Sigmoid colon (tissue), 7 donors: ENCODE data around the gene CCNYL1. TPM values are rescaled to one million over a fixed set of nuclear protein-coding genes. Genes with fewer than 3 reads are reported as not detected.

Experiments
- DNase-seq: peaks from one replicate; pipeline ENCODE4 v3.0.0-alpha.2; 2019
- H3K27ac ChIP-seq, 4 donors: fragments of 200-600 bp; sonication (generic); one replicate each; pipeline ENCODE4 v1.5.1; 2016 to 2019; ENCODE audit warnings: mild to moderate bottlenecking in 1 of 4
- H3K27me3 ChIP-seq, 3 donors: fragments of 200-600 bp; sonication (generic); one replicate each; pipeline ENCODE4 v1.5.1; 2019; ENCODE audit warnings: mild to moderate bottlenecking in 1 of 3
- H3K36me3 ChIP-seq, 4 donors: fragments of 200-600 bp; sonication (generic); one replicate each; pipeline ENCODE4 v1.5.1; 2016 to 2019
- H3K4me1 ChIP-seq, 4 donors: fragments of 200-600 bp; sonication (generic); one replicate each; pipeline ENCODE4 v1.5.1; 2017 to 2019
- H3K4me3 ChIP-seq, 4 donors: fragments of 200-600 bp; sonication (generic); one replicate each; pipeline ENCODE4 v1.5.1; 2017 to 2019; ENCODE audit warnings: mild to moderate bottlenecking in 2 of 4, moderate library complexity in 1 of 4
- H3K9me3 ChIP-seq, 4 donors: fragments of 200-600 bp in 3 of 4; sonication (generic) in 3 of 4; one replicate each; pipeline versions ENCODE4 v1.5.1 to v1.6.1; 2013 to 2019
- CTCF ChIP-seq, 4 experiments: fragments of 450-650 bp in 3 of 4; fragments of 200-600 bp in 1 of 4; IDR thresholded peaks; one replicate each; pipeline ENCODE4 v1.5.1; 2016 to 2019; ENCODE audit warnings: antibody characterized with exemption in 4 of 4, mild to moderate bottlenecking in 3 of 4, moderate library complexity in 2 of 4
- EP300 ChIP-seq, 4 donors: sonication (generic); formaldehyde crosslinking; IDR thresholded peaks; one replicate each; pipeline ENCODE4 v1.6.1; 2017; ENCODE audit warnings: antibody characterized with exemption in 4 of 4
- POLR2A ChIP-seq, 2 donors: fragments of 450-650 bp; IDR thresholded peaks; one replicate each; pipeline ENCODE4 v1.6.1; 2016; ENCODE audit warnings: antibody characterized with exemption in 2 of 2, mild to moderate bottlenecking in 2 of 2, moderate library complexity in 2 of 2
- POLR2AphosphoS5 ChIP-seq, 4 donors: sonication (generic); formaldehyde crosslinking; IDR thresholded peaks; one replicate each; pipeline ENCODE4 v1.6.1; 2017; ENCODE audit warnings: antibody characterized with exemption in 4 of 4
- WGBS, 2 donors: extraction: QIAGEN DNeasy Blood & Tissue Kit; methylation state at CpG; one replicate each; pipeline ENCODE4 v1.1.7; 2013; 5-methylcytosine and 5-hydroxymethylcytosine counted together
- intact Hi-C: fragments of 100-400 bp; cut with DNase I; formaldehyde crosslinking; loops from one replicate; pipeline ENCODE4 v1.15.1; 2023
- polyA plus RNA-seq, 3 donors: library from polyadenylated mRNA; stranded (reverse); fragments of 200-250 nt; gene quantifications; one replicate each; pipeline ENCODE4 v1.2.3, GENCODE V29; 2013
- total RNA-seq, 4 donors: library from RNA; depleted of rRNA; stranded (reverse); fragments of >200 nt; gene quantifications; one replicate each; pipeline ENCODE4 v1.1.0, GENCODE V29; 2016
- donor health status: healthy with polysubstance abuse.
- donor health status: Bipolar disorder and iron deficiency.
- donor health status: healthy.

The CCNYL1 gene
- total and polyA plus RNA-seq, 7 donors, result 9.2 to 49.5 (median 17.8) TPM

- TF ChIP-seq CTCF (IDR thresholded peaks at IDR 0.05), result no peak
- Histone ChIP-seq H3K27me3 (no peaks in the 10 kb centered on the region), H3K27ac (no peak overlapping the region), H3K4me3 (no peak overlapping the region), H3K4me1 (no peaks in the 10 kb centered on the region), H3K9me3 (no peaks in the 10 kb centered on the region), H3K36me3 (no peaks in the 10 kb centered on the region)
- DNase-seq, result no peak
- WGBS, 2 donors, result 43 to 95% methylated on average over 1 of the region's 1 CpG
- intact Hi-C loops, result no loop called here
Observed at GRCh38 chr2:207697411-207697810, 14.0 kb upstream of the CCNYL1 start.

- H3K4me1 ChIP-seq, result no peaks in the 10 kb centered on the region
- no peak overlapping the region for H3K4me3 ChIP-seq
- WGBS, 2 donors, result 93 to 96% methylated on average over 5 of the region's 5 CpGs
- intact Hi-C loops, result no loop called here
- H3K9me3 ChIP-seq, result no peaks in the 10 kb centered on the region
- H3K36me3 ChIP-seq, result no peaks in the 10 kb centered on the region
- TF ChIP-seq EP300 (IDR thresholded peaks at IDR 0.05) (no peak), POLR2AphosphoS5 (IDR thresholded peaks at IDR 0.05) (no peak), CTCF (IDR thresholded peaks at IDR 0.05) (no peak), POLR2A (IDR thresholded peaks at IDR 0.05) (no peak)
- no peak for DNase-seq
- no peaks in the 10 kb centered on the region for H3K27me3 ChIP-seq
- H3K27ac ChIP-seq, result no peak overlapping the region
Observed at GRCh38 chr2:207698301-207698700, 13.1 kb upstream of the CCNYL1 start.

GRCh38 chr2:207704078-207704477 lies 7.4 kb upstream of the CCNYL1 start:
- TF ChIP-seq CTCF (IDR thresholded peaks at IDR 0.05) (no peak), EP300 (IDR thresholded peaks at IDR 0.05) (no peak), POLR2AphosphoS5 (IDR thresholded peaks at IDR 0.05) (no peak), POLR2A (IDR thresholded peaks at IDR 0.05) (no peak)
- H3K9me3 ChIP-seq, result no peaks in the 10 kb centered on the region
- H3K36me3 ChIP-seq, result no peaks in the 10 kb centered on the region
- no peak overlapping the region for H3K4me3 ChIP-seq
- no peak overlapping the region for H3K27ac ChIP-seq
- intact Hi-C loops, result no loop called here
- WGBS, 2 donors, result 78 to 83% methylated on average over 3 of the region's 3 CpGs
- no peaks in the 10 kb centered on the region for H3K27me3 ChIP-seq
- DNase-seq, result no peak
- H3K4me1 ChIP-seq, result no peaks in the 10 kb centered on the region

GRCh38 chr2:207704671-207705070 lies 6.8 kb upstream of the CCNYL1 start:
- H3K27me3 ChIP-seq, result no peaks in the 10 kb centered on the region
- intact Hi-C loops, result no loop called here
- H3K4me3 ChIP-seq, result no peak overlapping the region
- no peaks in the 10 kb centered on the region for H3K9me3 ChIP-seq
- H3K4me1 ChIP-seq, result no peaks in the 10 kb centered on the region
- H3K27ac ChIP-seq, result no peak overlapping the region
- no peaks in the 10 kb centered on the region for H3K36me3 ChIP-seq
- TF ChIP-seq POLR2A (IDR thresholded peaks at IDR 0.05) (no peak), CTCF (IDR thresholded peaks at IDR 0.05) (no peak), EP300 (IDR thresholded peaks at IDR 0.05) (no peak), POLR2AphosphoS5 (IDR thresholded peaks at IDR 0.05) (no peak)
- DNase-seq, result no peak
